ENCODE measurements around the gene DLG3. TPM values are rescaled to one million over a fixed set of nuclear protein-coding genes. Genes with fewer than 3 reads are reported as not detected.
A peak's percentile ranks its signal among the peaks of the same experiment; 100 is the strongest.
"Not testable (repeated sequence)": the region's sequence is repeated elsewhere in the genome, so short reads cannot be mapped to it uniquely, and the experiment has no call there.

The DLG3 gene
- total RNA-seq, result 10 to 100 TPM; 17.2 to 35.7 (median 27.3) TPM
- polyA plus RNA-seq, result 10 to 100 TPM; 12.6 to 40.5 TPM
- long read RNA-seq, donor 1, full-length matches to known transcripts, result 1 of 9 reads
- long read RNA-seq, donor 1, partial matches to known transcripts, result 1 of 9 reads
- long read RNA-seq, donor 1, other reads (novel, unspliced or antisense), result 7 of 9 reads
- long read RNA-seq, donor 2, full-length matches to known transcripts, result 8 of 8 reads
- long read RNA-seq, donor 2, partial matches to known transcripts, result 0 of 8 reads
- long read RNA-seq, donor 2, other reads (novel, unspliced or antisense), result 0 of 8 reads
- long read RNA-seq, donor 3, full-length matches to known transcripts, result 35 of 64 reads
- long read RNA-seq, donor 3, partial matches to known transcripts, result 6 of 64 reads
- long read RNA-seq, donor 3, other reads (novel, unspliced or antisense), result 23 of 64 reads

DNA sequence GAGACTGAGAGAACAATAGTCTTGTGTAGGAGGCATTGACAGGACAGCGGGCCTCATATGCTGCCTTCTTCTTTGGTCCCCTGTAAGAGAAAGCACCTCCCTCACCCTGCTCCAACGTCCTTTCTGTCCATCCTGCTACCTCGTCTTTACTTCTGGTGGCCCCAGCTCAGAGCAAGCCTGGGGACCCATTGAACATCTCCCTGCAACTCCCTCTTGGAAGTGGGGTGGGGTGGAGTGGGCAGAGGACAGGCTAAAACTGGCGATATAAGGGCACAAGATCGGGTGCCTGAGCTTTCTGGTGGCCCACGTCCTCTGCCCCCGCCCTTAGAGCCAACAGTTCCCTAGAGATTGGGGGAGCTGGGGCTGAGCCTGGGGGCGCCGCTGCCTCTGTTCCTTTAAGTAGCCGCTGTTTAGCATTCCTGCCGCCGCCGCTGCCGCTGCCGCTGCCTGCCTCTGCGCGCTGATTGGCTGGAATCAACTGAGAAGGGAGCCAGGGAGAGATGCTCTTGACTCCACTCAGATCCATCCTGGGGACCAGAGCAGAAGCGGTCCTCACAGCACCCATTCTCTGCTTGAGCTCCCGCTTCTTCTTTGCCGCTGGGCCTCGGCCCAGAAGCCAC is at the start of gene DLG3:
Gene DLG3 (plus strand): TSS at position 510 of the 620 bp plus-strand sequence. CDS start 367 bp downstream, outside the sequence.
- no peaks in the 10 kb centered on the region for H3K27me3 ChIP-seq
- intact Hi-C loops (cut with DNase I), result no loop called here
- no peaks in the 10 kb centered on the region for H3K4me1 ChIP-seq (ENCODE audit: insufficient read depth)
- 22 to 34% (median 33%) methylated on average over 18 to 21 of the region's 21 CpGs for WGBS, 3 donors
- H3K4me3 ChIP-seq, result no peak within 1 kb of the TSS
- DNase-seq, result peak in 2 of 5 donors; percentile 40 to 44
- no peak within 1 kb of the TSS for H3K27ac ChIP-seq
- no peaks in the 10 kb centered on the region for H3K9me3 ChIP-seq
- H3K36me3 ChIP-seq, result no peaks in the 10 kb centered on the region
- TF ChIP-seq POLR2A (IDR thresholded peaks at IDR 0.05) (no peak), EP300 (IDR thresholded peaks at IDR 0.05) (no peak)
- TF ChIP-seq, protein P1, sequence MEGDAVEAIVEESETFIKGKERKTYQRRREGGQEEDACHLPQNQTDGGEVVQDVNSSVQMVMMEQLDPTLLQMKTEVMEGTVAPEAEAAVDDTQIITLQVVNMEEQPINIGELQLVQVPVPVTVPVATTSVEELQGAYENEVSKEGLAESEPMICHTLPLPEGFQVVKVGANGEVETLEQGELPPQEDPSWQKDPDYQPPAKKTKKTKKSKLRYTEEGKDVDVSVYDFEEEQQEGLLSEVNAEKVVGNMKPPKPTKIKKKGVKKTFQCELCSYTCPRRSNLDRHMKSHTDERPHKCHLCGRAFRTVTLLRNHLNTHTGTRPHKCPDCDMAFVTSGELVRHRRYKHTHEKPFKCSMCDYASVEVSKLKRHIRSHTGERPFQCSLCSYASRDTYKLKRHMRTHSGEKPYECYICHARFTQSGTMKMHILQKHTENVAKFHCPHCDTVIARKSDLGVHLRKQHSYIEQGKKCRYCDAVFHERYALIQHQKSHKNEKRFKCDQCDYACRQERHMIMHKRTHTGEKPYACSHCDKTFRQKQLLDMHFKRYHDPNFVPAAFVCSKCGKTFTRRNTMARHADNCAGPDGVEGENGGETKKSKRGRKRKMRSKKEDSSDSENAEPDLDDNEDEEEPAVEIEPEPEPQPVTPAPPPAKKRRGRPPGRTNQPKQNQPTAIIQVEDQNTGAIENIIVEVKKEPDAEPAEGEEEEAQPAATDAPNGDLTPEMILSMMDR (IDR thresholded peaks at IDR 0.05), result no peak

DNA sequence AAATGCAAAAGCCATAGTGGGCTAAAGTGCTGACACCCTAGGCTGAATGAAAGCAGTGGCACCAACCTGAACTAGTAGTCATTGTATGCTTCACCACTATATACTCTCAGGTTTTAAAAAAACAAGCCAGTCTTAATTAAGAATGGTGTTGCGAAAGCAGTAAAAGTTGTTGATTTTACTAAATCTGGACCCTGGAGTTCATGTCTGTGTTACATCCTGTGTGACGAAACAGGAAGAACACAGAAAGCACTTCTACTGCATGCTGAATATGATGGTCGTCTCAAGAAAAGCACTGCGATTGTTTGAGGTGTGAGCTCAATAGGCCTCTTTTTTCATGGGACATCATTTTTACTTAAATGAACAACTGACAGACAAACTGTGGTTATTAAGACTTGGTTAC is 45.7 kb upstream of the DLG3 start:
- 84 to 85% (median 85%) methylated on average over 4 of the region's 4 CpGs for WGBS, 3 donors
- intact Hi-C loops (cut with DNase I), result no loop called here
- Histone ChIP-seq H3K4me3 (no peak overlapping the region), H3K27me3 (no peaks in the 10 kb centered on the region), H3K4me1 (ENCODE audit: insufficient read depth) (no peaks in the 10 kb centered on the region), H3K36me3 (no peaks in the 10 kb centered on the region), H3K9me3 (no peaks in the 10 kb centered on the region), H3K27ac (no peak overlapping the region)
- TF ChIP-seq, protein P1 (IDR thresholded peaks at IDR 0.05), result no peak
- TF ChIP-seq EP300 (IDR thresholded peaks at IDR 0.05) (no peak), POLR2A (IDR thresholded peaks at IDR 0.05) (no peak)
- no peak for DNase-seq

DNA sequence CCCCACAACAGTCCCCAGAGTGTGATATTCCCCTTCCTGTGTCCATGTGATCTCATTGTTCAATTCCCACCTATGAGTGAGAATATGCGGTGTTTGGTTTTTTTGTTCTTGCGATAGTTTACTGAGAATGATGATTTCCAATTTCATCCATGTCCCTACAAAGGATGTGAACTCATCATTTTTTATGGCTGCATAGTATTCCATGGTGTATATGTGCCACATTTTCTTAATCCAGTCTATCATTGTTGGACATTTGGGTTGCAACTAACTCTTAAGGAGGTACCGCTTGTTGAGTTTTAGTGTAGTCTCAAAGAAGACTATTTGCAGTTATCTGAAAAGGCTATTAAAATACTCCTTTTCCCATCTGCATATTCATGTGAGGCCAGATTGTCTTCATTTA is 44.5 kb upstream of the DLG3 start:
- H3K27ac ChIP-seq; H3K36me3 ChIP-seq; H3K9me3 ChIP-seq; H3K4me3 ChIP-seq; intact Hi-C loops (cut with DNase I); H3K4me1 ChIP-seq (ENCODE audit: insufficient read depth); H3K27me3 ChIP-seq; DNase-seq: not testable (repeated sequence)
- 97 to 100% (median 99%) methylated on average over 1 to 3 of the region's 3 CpGs for WGBS, 3 donors

DNA sequence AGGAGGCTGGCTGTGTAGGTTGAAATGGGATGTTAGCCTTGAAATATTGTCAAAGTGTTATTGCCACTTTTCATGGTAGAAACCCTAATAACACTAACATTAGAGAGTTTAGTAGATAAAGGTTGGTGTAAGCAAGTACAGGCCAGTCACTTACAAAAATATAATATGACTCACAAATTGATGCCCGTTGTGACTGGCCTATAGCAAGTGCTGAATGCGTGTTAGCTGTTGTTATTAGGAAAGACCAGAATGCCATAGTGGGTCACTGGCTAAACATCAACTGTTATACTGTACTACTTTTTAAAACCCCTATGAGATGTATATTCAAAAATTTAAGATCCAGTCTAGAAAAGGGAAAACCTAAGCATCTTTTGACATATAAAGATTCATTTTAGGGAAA is 41.9 kb upstream of the DLG3 start:
- Histone ChIP-seq H3K4me3 (no peak overlapping the region), H3K4me1 (ENCODE audit: insufficient read depth) (no peaks in the 10 kb centered on the region), H3K27ac (no peak overlapping the region), H3K27me3 (no peaks in the 10 kb centered on the region), H3K9me3 (no peaks in the 10 kb centered on the region), H3K36me3 (no peaks in the 10 kb centered on the region)
- 72 to 73% (median 73%) methylated on average over 2 of the region's 2 CpGs for WGBS, 3 donors
- no peak for TF ChIP-seq POLR2A (IDR thresholded peaks at IDR 0.05)
- TF ChIP-seq, protein P1 (IDR thresholded peaks at IDR 0.05), result no peak
- TF ChIP-seq EP300 (IDR thresholded peaks at IDR 0.05), result no peak
- no peak for DNase-seq
- intact Hi-C loops (cut with DNase I), result no loop called here

DNA sequence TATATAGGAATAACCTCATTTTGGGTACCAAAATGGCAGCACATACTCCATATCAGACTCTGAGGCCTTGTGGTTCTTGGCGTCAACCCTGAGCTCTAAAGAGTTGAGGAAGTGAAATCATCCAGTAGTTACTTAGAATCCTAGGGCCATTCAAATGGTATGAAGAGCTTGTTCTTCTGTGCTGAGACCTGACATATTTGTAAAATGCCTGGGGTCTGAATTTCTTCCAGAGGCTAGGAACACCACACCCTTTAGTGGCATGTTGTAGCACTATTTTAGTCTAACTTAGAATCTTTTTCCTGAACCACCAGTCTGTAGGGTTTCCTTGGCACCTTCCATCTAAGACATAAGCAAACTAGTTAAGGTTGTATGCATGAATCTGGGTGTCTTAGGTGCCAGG is 39.6 kb upstream of the DLG3 start:
- no peak for DNase-seq
- H3K4me3 ChIP-seq, result no peak overlapping the region
- H3K9me3 ChIP-seq, result no peaks in the 10 kb centered on the region
- H3K4me1 ChIP-seq (ENCODE audit: insufficient read depth), result no peaks in the 10 kb centered on the region
- intact Hi-C loops (cut with DNase I), result no loop called here
- H3K36me3 ChIP-seq, result no peaks in the 10 kb centered on the region
- TF ChIP-seq POLR2A (IDR thresholded peaks at IDR 0.05), result no peak
- no peak for TF ChIP-seq EP300 (IDR thresholded peaks at IDR 0.05)
- TF ChIP-seq, protein P1 (IDR thresholded peaks at IDR 0.05), result no peak
- 83 to 90% (median 84%) methylated on average over 1 of the region's 1 CpG for WGBS, 3 donors
- no peak overlapping the region for H3K27ac ChIP-seq
- H3K27me3 ChIP-seq, result no peaks in the 10 kb centered on the region

All from ovary (tissue), 10 donors.